ENCODE results near the gene RIMKLB. TPM values are rescaled to one million over a fixed set of nuclear protein-coding genes. Genes with fewer than 3 reads are reported as not detected.

The RIMKLB gene
- total RNA-seq, 1 experiment from 2014 or later, result 34.4 TPM

- H3K9me3 Mint-ChIP-seq (ENCODE audit: unreplicated experiment), result no peaks in the 10 kb centered on the region
- DNase-seq (ENCODE audit: unreplicated experiment), result no peak
- no peak for TF ChIP-seq CTCF (IDR thresholded peaks at IDR 0.05; ENCODE audit: unreplicated experiment)
- no TSS peak for BruUV-seq (replicated peaks)
- H3K27ac Mint-ChIP-seq (ENCODE audit: low read depth, unreplicated experiment), result no peak overlapping the region
- CTCF ChIA-PET, result interaction anchor here (0.7 to 13.3 kb wide), 8 partner anchors 9 to 371 kb away, joined by 3 to 165 read pairs (median 4); no protein-coding TSS in a partner anchor
- H3K4me1 Mint-ChIP-seq (ENCODE audit: insufficient read depth, unreplicated experiment), result peaks cover 19% of the 10 kb centered on the region
- intact Hi-C loops (cut with micrococcal nuclease), result no loop called here
- H3K27me3 Mint-ChIP-seq (ENCODE audit: insufficient read depth, unreplicated experiment), result no peaks in the 10 kb centered on the region
- no peak overlapping the region for H3K4me3 Mint-ChIP-seq (ENCODE audit: unreplicated experiment)
- POLR2A ChIA-PET, result interaction anchor here (0.6 to 0.9 kb wide), 5 partner anchors 9 to 268 kb away, joined by 3 to 5 read pairs (median 4); no protein-coding TSS in a partner anchor
- H3K36me3 Mint-ChIP-seq (ENCODE audit: insufficient read depth, unreplicated experiment), result no peaks in the 10 kb centered on the region
Observed at GRCh38 chr12:8678661-8679111, 19.1 kb upstream of the RIMKLB start.

GRCh38 chr12:8680533-8680932 lies 17.3 kb upstream of the RIMKLB start:
- DNase-seq (ENCODE audit: unreplicated experiment), result no peak
- CTCF ChIA-PET, result interaction anchor here (0.6 to 13.3 kb wide), 12 partner anchors 9 to 366 kb away, joined by 3 to 165 read pairs (median 6); partner anchors contain the start of gene PHC1
- TF ChIP-seq CTCF (IDR thresholded peaks at IDR 0.05; ENCODE audit: unreplicated experiment), result no peak
- POLR2A ChIA-PET, result interaction anchor here (1.8 kb wide), 1 partner anchor 210 kb away, joined by 9 read pairs; no protein-coding TSS in a partner anchor
- intact Hi-C loops (cut with micrococcal nuclease), result no loop called here
- H3K36me3 Mint-ChIP-seq (ENCODE audit: insufficient read depth, unreplicated experiment), result no peaks in the 10 kb centered on the region
- no TSS peak for BruUV-seq (replicated peaks)
- peak overlapping the region; percentile 63 for H3K27ac Mint-ChIP-seq (ENCODE audit: low read depth, unreplicated experiment)
- no peak overlapping the region for H3K4me3 Mint-ChIP-seq (ENCODE audit: unreplicated experiment)
- H3K27me3 Mint-ChIP-seq (ENCODE audit: insufficient read depth, unreplicated experiment), result no peaks in the 10 kb centered on the region
- H3K4me1 Mint-ChIP-seq (ENCODE audit: insufficient read depth, unreplicated experiment), result peaks cover 19% of the 10 kb centered on the region
- H3K9me3 Mint-ChIP-seq (ENCODE audit: unreplicated experiment), result no peaks in the 10 kb centered on the region

- POLR2A ChIA-PET, result interaction anchor here (0.6 to 1.8 kb wide), 8 partner anchors 17 to 267 kb away, joined by 3 to 9 read pairs (median 3); partner anchors contain the start of genes PHC1 and RIMKLB
Observed at GRCh38 chr12:8681129-8681884, 16.5 kb upstream of the RIMKLB start.

More at GRCh38 chr12:8681129-8681884, 16.5 kb upstream of the RIMKLB start:
- intact Hi-C loops (cut with micrococcal nuclease), result no loop called here
- H3K27ac Mint-ChIP-seq (ENCODE audit: low read depth, unreplicated experiment), result peak overlapping the region; percentile 63
- CTCF ChIA-PET, result interaction anchor here (0.6 to 13.3 kb wide), 55 partner anchors 8 to 769 kb away, joined by 3 to 165 read pairs (median 4); partner anchors contain the start of genes A2ML1, PHC1 and RIMKLB
- H3K4me3 Mint-ChIP-seq (ENCODE audit: unreplicated experiment), result peak overlapping the region; percentile 67
- H3K27me3 Mint-ChIP-seq (ENCODE audit: insufficient read depth, unreplicated experiment), result no peaks in the 10 kb centered on the region
- H3K4me1 Mint-ChIP-seq (ENCODE audit: insufficient read depth, unreplicated experiment), result peaks cover 19% of the 10 kb centered on the region
- no peaks in the 10 kb centered on the region for H3K9me3 Mint-ChIP-seq (ENCODE audit: unreplicated experiment)
- BruUV-seq (replicated peaks), result TSS peak; percentile 92
- H3K36me3 Mint-ChIP-seq (ENCODE audit: insufficient read depth, unreplicated experiment), result no peaks in the 10 kb centered on the region
- TF ChIP-seq CTCF (IDR thresholded peaks at IDR 0.05; ENCODE audit: unreplicated experiment), result no peak
- peak; percentile 79 for DNase-seq (ENCODE audit: unreplicated experiment)

Data from MCF 10A (cell line).